IgD-negative memory B cell (primary cell): ENCODE measurements around the gene ILKAP. TPM values are rescaled to one million over a fixed set of nuclear protein-coding genes. Genes with fewer than 3 reads are reported as not detected.

ENCODE experiments used
- H3K27ac Mint-ChIP-seq, 3 donors: one replicate each; pipeline ENCODE4 v1.8.0; 2020 to 2022; ENCODE audit warnings: mild to moderate bottlenecking in 3 of 3, mixed read lengths in 3 of 3, moderate library complexity in 1 of 3
- H3K27me3 Mint-ChIP-seq: one replicate; pipeline ENCODE4 v1.8.0; 2021; ENCODE audit warnings: mixed read lengths
- H3K36me3 Mint-ChIP-seq: one replicate; pipeline ENCODE4 v1.8.0; 2020; ENCODE audit warnings: mild to moderate bottlenecking, mixed read lengths
- H3K4me1 Mint-ChIP-seq, 3 donors: one replicate each; pipeline ENCODE4 v1.8.0; 2020 to 2022; ENCODE audit warnings: mixed read lengths in 3 of 3, mild to moderate bottlenecking in 1 of 3
- H3K4me3 Mint-ChIP-seq, 4 donors: one replicate each; pipeline ENCODE4 v1.8.0; 2020 to 2022; ENCODE audit warnings: mild to moderate bottlenecking in 4 of 4, mixed read lengths in 4 of 4, moderate library complexity in 3 of 4
- H3K9me3 Mint-ChIP-seq, 3 donors: one replicate each; pipeline ENCODE4 v1.8.0; 2020 to 2021; ENCODE audit warnings: mixed read lengths in 3 of 3, mild to moderate bottlenecking in 1 of 3
- polyA plus RNA-seq: library from polyadenylated mRNA; unstranded; fragments of 300-500 nt; fragmentation: Illumina TruSeq; gene quantifications from one replicate; pipeline ENCODE4 v1.2.3, GENCODE V29; 2021

The ILKAP gene
- polyA plus RNA-seq, 1 donor from 2014 or later = 50.2 TPM

DNA sequence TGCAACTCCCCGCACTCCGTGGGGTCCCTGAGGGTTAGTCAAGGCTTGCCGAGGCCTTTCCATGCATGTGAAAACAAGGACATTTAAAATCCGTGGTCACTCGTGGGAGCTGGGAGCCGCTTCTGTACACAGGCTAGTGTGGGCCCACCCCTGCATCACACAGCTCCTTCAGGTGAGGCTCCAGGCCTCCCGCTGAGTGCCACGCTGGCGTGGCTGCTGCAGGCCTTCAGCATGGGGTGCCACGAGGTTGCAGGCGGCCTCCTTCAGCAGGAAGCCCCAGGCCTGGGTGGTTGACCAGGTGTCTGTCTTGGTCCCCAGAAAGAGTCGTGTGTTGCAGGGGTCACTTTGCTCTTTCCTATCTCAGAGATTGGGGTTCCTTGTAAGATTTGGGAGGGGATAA lies 58.4 kb downstream of the ILKAP start:
- H3K36me3 Mint-ChIP-seq = no peaks in the 10 kb centered on the region
- no peak overlapping the region for H3K27ac Mint-ChIP-seq
- H3K4me1 Mint-ChIP-seq = peaks cover 0 to 3% (median 0%) of the 10 kb centered on the region in 3 donors
- H3K9me3 Mint-ChIP-seq = no peaks in the 10 kb centered on the region
- H3K27me3 Mint-ChIP-seq = peaks cover 3% of the 10 kb centered on the region
- H3K4me3 Mint-ChIP-seq = peak overlapping the region in 1 of 4 donors; percentile 51

DNA sequence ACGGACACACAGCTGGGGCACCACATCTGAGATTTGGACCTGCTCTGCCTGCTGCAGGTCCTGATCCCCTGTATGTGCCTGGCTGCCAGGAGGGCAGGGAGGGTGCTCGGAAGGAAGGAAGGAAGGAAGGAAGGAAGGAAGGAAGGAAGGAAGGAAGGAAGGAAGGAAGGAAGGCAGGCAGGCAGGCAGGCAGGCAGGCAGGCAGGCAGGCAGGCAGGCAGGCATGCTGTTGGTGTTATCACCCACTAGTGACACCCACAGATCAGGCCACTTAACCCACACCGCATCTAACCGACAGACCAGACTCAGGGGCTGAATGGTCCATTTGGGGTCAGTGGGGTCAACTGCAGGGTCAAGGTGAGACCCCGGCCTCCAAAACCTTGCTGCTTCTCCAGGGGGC lies 59.2 kb downstream of the ILKAP start:
- H3K27ac Mint-ChIP-seq = no peak overlapping the region
- no peaks in the 10 kb centered on the region for H3K36me3 Mint-ChIP-seq
- no peak overlapping the region for H3K4me3 Mint-ChIP-seq
- H3K9me3 Mint-ChIP-seq = no peaks in the 10 kb centered on the region
- H3K4me1 Mint-ChIP-seq = peaks cover 0 to 3% (median 0%) of the 10 kb centered on the region in 3 donors
- H3K27me3 Mint-ChIP-seq = peaks cover 3% of the 10 kb centered on the region

DNA sequence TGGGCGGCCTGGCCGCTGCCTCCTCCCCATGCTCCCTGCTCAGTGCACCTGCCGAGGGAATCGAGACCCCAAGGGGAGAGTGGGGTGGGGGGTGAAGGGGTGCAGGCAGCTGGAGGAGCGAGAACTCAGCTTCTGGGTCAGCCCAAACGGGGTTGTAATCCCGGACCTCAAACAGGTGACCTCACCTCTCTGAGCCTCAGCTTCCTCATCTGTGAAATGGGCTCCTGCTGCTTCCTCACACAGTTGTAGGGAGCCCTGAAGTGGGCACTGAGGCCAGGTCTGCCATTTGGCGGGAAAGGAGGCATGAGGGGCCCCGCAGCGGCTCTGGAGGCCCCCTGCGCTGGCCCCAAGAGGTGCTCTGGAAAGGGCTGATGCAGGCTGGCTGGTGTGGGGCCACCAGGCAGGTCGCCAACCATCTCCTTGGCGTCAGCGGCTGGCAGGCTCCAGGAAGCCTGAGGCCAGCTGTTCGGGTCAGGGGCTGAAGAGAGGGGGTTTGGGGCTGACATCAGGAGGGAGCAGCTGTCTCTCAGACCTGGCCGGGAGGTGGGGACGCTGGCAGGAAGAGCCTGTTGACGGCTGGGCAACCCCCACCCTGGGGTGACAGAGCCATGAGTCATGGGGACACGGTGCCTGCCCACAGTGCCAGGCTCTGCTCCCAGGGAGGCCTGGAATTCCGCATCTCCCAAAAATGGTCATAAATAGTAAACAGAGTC lies 60.1 kb downstream of the ILKAP start:
- H3K27ac Mint-ChIP-seq = no peak overlapping the region
- no peaks in the 10 kb centered on the region for H3K9me3 Mint-ChIP-seq
- H3K36me3 Mint-ChIP-seq = no peaks in the 10 kb centered on the region
- peak overlapping the region in 1 of 4 donors; percentile 49 for H3K4me3 Mint-ChIP-seq
- peaks cover 3% of the 10 kb centered on the region for H3K27me3 Mint-ChIP-seq
- peaks cover 0 to 3% (median 0%) of the 10 kb centered on the region in 3 donors for H3K4me1 Mint-ChIP-seq

DNA sequence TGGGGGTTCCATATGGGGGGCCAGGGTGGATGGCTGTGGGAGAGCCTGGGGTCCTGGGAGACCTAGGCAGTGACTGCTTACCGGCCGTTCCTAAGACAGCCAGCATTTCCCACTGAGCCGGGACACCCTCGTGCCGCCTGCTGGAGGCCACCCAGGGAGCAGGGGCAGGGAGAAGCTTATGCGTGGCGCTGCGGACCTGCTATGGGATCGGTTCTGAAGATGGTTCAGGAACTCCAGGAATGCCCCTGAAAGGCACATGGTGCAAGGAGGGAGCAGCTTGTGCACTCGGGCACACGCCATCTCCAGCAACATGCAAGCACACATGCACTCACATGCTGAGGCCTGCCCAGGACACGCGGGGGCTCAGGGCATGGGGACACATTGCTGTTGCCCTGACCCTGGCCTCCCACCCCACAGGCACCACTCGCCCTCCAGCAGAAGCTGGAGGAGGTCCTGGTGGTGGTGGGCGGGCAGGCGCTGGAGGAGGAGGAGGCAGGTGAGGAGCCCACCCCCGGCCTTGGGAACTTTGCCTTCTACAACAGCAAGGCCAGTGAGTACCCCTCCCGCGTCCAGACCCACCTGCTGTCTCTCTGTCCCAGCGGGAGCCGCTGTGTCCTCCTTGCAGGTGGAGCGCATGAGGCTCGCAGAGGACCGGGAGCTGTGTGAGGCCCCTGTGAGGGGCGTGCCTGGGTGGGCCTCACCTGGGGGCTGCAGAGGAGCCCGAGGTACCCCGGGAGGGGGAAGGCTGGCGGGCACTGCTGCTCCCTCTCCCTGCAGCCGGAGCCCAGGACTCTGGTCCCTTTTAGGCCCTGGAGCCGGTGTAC lies 60.9 kb downstream of the ILKAP start:
- Mint-ChIP-seq H3K9me3 (no peaks in the 10 kb centered on the region), H3K27ac (no peak overlapping the region), H3K4me3 (no peak overlapping the region), H3K4me1 (peaks cover 0 to 6% (median 0%) of the 10 kb centered on the region in 3 donors), H3K27me3 (peaks cover 3% of the 10 kb centered on the region), H3K36me3 (no peaks in the 10 kb centered on the region)

DNA sequence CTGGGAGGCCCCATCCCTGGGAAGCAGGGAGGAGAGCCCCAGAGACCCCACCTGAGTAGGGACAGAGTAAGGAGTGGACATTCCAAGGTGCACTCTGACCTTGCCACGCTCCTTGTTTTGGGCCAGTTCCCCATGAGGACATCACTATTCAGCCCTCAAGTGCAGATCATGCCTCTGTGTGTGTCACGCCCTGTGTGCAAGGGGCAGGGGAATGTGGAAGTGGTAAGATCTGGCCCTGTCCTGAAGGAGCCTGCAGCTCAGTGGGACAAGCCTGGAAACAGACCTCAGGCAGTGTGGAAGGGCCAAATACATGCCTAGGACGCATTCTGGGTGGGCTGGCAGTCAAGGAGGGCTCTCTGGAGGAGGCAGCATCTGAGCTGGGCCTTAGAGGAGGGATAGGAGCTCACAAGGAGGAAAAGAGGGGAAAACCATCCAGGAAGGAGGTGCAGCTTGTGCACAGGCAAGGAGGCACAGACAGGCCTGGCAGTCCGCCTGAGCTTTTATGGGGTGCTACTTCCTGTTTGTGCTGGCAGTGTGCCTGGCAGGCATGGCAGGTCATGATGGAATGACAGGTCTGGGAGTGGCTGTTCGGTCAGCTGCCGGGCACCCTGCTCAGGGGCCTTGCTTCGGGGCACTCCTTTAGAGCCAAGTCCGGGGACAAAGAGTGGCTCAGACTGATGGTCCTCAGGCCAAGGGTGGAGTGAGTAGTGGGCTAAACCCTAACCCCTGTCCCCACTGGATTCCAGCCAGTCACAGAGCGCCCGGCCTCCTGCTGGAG lies 61.8 kb downstream of the ILKAP start:
- Mint-ChIP-seq H3K27me3 (peaks cover 3% of the 10 kb centered on the region), H3K27ac (no peak overlapping the region), H3K9me3 (no peaks in the 10 kb centered on the region), H3K4me1 (peaks cover 0 to 6% (median 0%) of the 10 kb centered on the region in 3 donors), H3K4me3 (no peak overlapping the region), H3K36me3 (no peaks in the 10 kb centered on the region)

DNA sequence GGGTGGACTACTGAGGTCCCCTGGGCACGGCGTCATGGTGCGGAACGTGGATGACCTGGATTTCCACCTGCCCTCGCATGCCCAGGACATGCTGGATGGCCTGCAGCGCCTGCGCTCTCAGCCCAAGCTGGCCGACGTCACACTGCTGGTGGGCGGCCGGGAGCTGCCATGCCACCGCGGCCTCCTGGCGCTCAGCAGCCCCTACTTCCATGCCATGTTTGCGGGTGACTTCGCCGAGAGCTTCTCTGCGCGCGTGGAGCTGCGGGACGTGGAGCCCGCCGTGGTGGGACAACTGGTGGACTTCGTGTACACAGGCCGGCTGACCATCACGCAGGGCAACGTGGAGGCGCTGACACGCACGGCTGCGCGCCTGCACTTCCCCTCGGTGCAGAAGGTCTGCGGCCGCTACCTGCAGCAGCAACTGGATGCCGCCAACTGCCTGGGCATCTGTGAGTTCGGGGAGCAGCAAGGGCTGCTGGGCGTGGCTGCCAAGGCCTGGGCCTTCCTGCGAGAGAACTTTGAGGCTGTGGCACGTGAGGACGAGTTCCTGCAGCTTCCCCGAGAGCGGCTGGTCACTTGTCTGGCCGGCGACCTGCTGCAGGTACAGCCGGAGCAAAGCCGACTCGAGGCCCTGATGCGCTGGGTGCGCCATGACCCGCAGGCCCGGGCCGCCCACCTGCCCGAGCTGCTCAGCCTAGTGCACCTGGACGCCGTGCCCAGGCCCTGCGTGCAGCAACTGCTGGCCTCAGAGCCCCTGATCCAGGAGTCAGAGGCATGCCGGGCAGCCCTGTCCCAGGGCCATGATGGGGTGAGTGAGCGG lies 62.6 kb downstream of the ILKAP start:
- Mint-ChIP-seq H3K27me3 (peaks cover 3% of the 10 kb centered on the region), H3K36me3 (no peaks in the 10 kb centered on the region), H3K27ac (no peak overlapping the region), H3K9me3 (no peaks in the 10 kb centered on the region), H3K4me3 (no peak overlapping the region), H3K4me1 (peaks cover 0 to 6% (median 0%) of the 10 kb centered on the region in 3 donors)

DNA sequence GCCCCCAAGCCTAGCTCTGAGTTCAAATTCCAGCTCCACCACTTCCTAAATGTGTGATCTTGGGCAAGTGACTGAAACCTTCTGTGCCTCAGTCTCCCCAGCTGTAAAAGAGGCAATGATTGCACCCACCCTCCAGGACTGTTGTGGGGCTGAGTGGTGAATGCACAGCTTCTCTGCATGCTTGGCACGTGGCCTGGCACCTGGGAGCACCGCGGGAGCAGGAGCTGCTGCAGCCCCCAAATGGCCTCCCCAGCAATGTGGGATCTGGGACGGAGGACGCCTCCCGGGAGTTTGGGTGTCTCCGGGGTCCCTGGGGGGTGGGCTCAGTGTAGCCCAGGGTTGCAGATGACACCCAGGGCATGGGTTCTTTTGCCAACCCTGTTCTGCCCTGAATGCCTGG lies 63.5 kb downstream of the ILKAP start:
- peaks cover 3% of the 10 kb centered on the region for H3K27me3 Mint-ChIP-seq
- H3K27ac Mint-ChIP-seq = no peak overlapping the region
- H3K9me3 Mint-ChIP-seq = no peaks in the 10 kb centered on the region
- H3K4me3 Mint-ChIP-seq = no peak overlapping the region
- no peaks in the 10 kb centered on the region for H3K36me3 Mint-ChIP-seq
- H3K4me1 Mint-ChIP-seq = peaks cover 0 to 6% (median 0%) of the 10 kb centered on the region in 3 donors

DNA sequence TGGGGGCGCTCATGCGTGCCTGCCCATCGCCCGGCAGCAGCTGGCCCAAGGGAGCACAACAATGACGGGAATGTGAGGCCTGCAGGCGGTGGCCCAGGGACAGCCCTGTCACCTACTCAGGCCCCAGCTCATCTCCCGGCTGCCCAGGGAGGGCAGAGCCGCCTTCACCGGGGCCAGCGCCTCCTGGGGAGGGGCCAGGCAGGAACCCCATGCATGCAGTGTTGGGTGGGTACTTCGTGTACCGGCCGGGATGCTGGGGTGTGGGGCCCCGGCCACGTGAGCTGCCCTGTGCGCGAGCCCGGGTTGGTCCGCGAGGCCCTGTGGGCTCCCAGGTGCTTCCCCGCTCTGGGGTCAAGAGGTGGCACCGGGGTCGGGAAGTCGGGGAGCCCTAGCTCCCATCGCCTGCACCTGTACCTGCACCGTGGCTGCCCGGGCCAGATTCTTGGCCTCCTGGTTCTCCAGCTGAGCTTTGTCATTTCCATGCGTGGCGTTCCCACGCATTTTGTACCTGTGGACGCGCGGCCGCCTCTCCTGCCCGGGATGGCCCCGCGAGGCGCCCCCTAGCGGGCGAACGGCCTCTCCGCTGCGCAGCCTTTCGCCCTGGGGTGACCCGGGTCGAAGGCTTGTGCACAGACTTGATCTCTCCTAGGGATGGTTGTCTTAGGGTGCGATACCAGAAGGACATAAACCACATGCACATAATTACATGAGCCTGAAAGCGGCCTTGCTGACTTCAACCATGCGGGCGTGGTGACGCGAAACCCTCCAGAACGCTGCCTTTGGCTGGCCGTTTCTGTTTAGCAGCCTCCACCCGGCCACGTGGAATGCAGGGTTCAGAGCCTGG lies 64.1 kb downstream of the ILKAP start:
- H3K27me3 Mint-ChIP-seq = peaks cover 4% of the 10 kb centered on the region
- peak overlapping the region in 3 of 4 donors; percentile 25 to 83 (median 28) for H3K4me3 Mint-ChIP-seq
- H3K36me3 Mint-ChIP-seq = no peaks in the 10 kb centered on the region
- peaks cover 0 to 6% (median 0%) of the 10 kb centered on the region in 3 donors for H3K4me1 Mint-ChIP-seq
- no peak overlapping the region for H3K27ac Mint-ChIP-seq
- no peaks in the 10 kb centered on the region for H3K9me3 Mint-ChIP-seq

DNA sequence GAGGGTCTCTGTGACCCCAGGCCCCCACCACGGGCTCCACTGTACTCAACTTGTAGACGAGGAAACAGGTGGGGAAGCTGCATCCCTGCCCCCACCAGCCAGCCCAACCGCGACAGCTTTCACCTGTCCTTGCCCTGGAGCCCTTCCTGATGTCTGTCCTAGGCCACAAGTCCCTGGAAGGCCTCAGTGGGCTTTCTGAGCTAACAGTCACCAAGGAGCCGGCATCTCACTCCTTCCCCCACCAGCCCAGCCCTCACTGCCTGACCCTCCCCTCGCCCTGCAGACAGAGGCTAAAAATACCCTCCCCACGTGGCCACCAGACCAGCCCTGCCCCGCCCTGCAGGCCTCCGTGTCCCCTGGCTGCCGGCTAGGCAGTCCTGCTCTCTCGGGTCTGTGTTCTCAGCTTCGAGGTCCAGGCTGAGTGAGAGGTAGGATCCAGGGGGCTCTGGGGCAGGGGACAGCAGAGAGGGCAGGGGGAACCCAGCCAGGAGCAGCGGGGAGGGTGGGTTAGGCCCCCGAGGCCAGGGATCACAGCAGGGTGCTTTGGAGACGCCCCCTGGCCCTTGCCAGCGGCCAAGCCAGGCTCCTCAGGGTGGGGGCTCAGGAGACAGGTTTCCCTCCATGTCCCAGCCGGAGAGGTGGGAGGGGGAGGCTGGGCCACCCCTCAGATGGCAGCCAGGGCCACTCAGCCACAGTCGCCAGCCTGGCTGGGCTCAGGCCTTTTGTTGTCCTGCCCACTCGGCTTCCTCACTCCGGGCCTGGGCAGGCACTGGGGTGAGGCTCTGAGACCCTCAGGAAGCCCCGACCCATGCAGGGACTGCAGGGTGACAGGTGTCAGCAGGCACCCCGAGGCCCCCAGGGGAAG lies 64.9 kb downstream of the ILKAP start, which contains the start of gene KLHL30:
Gene KLHL30 (plus strand): TSS at position 338 of the 865 bp plus-strand sequence. CDS start 2,087 bp downstream, outside the sequence.
- Mint-ChIP-seq H3K36me3 (no peaks in the 10 kb centered on the region), H3K9me3 (no peaks in the 10 kb centered on the region), H3K27ac (peak within 1 kb of the TSS in 1 of 3 donors; percentile 40), H3K4me3 (peak within 1 kb of the TSS in 3 of 4 donors; percentile 25 to 83 (median 28)), H3K27me3 (peaks cover 5% of the 10 kb centered on the region), H3K4me1 (peaks cover 0 to 6% (median 0%) of the 10 kb centered on the region in 3 donors)

DNA sequence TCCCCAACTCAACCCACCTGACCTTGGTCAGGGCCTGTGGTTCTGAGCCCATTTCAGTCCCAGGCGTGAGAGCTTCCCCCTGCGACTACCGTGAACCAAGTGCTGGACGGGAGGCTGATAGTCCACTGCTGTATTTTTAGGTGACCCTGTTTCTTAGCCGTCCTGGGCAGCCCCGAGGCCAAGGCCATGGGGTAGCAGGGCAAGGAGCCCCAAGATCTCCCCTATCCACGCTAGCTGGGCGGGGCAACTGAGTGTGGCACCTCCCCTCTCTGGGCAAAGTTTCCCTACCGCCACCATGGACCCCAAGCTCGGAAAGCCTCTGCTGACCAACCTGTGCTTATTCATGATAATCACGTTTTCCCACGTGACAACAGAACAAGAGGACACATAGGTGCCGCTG lies 65.6 kb downstream of the ILKAP start:
- H3K36me3 Mint-ChIP-seq = no peaks in the 10 kb centered on the region
- H3K4me3 Mint-ChIP-seq = no peak overlapping the region
- peaks cover 0 to 6% (median 0%) of the 10 kb centered on the region in 3 donors for H3K4me1 Mint-ChIP-seq
- H3K9me3 Mint-ChIP-seq = no peaks in the 10 kb centered on the region
- H3K27me3 Mint-ChIP-seq = peaks cover 5% of the 10 kb centered on the region
- H3K27ac Mint-ChIP-seq = no peak overlapping the region

DNA sequence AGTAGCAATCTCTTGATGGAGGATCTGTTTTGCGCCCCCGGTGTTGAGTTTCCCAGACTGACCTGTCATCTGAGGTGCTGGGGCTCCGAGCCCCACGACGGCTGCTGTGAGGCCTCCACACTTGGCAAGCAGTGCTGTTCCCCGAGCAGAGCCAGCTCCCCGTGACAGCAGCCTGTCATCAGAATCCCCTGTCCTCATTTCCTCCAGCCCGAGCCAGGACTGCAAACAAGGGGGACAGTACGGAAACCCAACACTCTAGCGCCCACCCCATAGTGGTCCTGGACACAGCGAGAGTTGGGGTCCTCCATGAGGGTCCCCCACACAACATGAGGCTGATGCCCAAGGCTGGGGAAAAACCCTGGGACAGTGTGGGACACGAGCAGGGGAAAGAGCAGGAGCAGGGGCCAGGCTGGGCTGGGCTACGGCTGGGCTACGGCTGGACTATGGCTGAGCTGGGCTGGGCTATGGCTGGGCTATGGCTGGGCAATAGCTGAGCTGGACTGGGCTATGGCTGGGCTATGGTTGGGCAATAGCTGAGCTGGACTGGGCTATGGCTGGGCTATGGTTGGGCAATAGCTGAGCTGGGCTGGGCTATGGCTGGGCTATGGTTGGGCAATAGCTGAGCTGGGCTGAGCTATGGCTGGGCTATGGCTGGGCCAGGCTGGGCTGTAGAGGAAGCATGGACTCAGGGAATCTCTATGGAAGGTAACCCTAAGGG lies 66.5 kb downstream of the ILKAP start:
- H3K36me3 Mint-ChIP-seq = no peaks in the 10 kb centered on the region
- H3K27me3 Mint-ChIP-seq = peaks cover 5% of the 10 kb centered on the region
- H3K4me3 Mint-ChIP-seq = peak overlapping the region in 1 of 4 donors; percentile 41
- H3K27ac Mint-ChIP-seq = peak overlapping the region in 1 of 3 donors; percentile 40
- H3K9me3 Mint-ChIP-seq = no peaks in the 10 kb centered on the region
- H3K4me1 Mint-ChIP-seq = peaks cover 0 to 6% (median 0%) of the 10 kb centered on the region in 3 donors

DNA sequence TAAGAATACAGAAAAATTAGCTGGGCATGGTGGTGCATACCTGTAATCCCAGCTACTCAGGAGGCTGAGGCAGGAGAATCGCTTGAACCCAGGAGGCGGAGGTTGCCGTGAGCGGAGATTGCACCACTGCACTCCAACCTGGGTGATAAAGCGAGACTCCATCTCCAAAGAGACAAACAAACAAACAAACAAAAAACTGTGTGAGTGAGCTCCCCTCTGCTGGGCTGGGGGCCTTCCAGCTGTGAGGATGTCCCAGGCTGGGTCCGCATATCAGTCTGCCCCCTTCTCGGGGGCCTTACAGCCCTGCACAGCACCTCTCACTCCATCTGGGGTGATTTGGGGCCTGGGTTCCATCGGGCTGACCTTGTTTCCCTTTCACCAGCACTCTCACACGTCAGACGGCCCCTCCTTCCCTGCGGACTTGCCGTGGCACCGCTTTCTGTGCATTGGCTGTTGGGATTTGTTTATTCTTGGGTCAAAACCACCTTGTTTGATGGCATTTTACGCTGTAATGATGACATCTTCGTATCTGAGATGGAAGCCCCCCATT lies 67.8 kb downstream of the ILKAP start:
- Mint-ChIP-seq H3K4me1 (peaks cover 0 to 3% (median 0%) of the 10 kb centered on the region in 3 donors), H3K27me3 (peaks cover 2% of the 10 kb centered on the region), H3K9me3 (no peaks in the 10 kb centered on the region), H3K4me3 (no peak overlapping the region), H3K36me3 (no peaks in the 10 kb centered on the region), H3K27ac (no peak overlapping the region)
